Measurements from ENCODE around the gene GALNT17. TPM values are rescaled to one million over a fixed set of nuclear protein-coding genes. Genes with fewer than 3 reads are reported as not detected.

The GALNT17 gene
- total and polyA plus RNA-seq, 2 experiments from 2014 or later = 11.1 to 65.6 TPM

- no peak for TF ChIP-seq NANOG (IDR thresholded peaks at IDR 0.05; ENCODE audit: borderline replicate concordance)
- TF ChIP-seq EZH2phosphoT487 (IDR thresholded peaks at IDR 0.05; ENCODE audit: unreplicated experiment) = no peak
- no peak for TF ChIP-seq STAT1 (IDR thresholded peaks at IDR 0.05; ENCODE audit: unreplicated experiment)
- TF ChIP-seq CREB1 (CRISPR knock-in tag; IDR thresholded peaks at IDR 0.05; ENCODE audit: low read depth) = no peak
- TF ChIP-seq ETS1 (IDR thresholded peaks at IDR 0.05) = no peak
These were observed 622.2 kb downstream of the GALNT17 start (continued) for GRCh38 chr7:71753956-71754664.

- H2AFZ ChIP-seq = no peak overlapping the region
- no peak overlapping the region for H3K4me3 ChIP-seq
- no peak overlapping the region for H3K4me3 Mint-ChIP-seq
- DNase-seq (ENCODE audit: low spot score) (no peak), ATAC-seq (no peak)
- H3K27me3 ChIP-seq (ENCODE audit: insufficient read depth) = no peaks in the 10 kb centered on the region; the same call in 1 of the 2 replicates
- peaks cover 4% of the 10 kb centered on the region; the same call in 1 of the 2 replicates for H3K4me1 ChIP-seq (ENCODE audit: insufficient read depth)
- no peak overlapping the region for H3K27ac ChIP-seq (ENCODE audit: low read depth)
- H3K9me3 Mint-ChIP-seq = peaks cover 20% of the 10 kb centered on the region
- no peaks in the 10 kb centered on the region for H4K20me1 ChIP-seq (replicated peaks; ENCODE audit: insufficient read depth)
- no peaks in the 10 kb centered on the region for H3K79me2 ChIP-seq (replicated peaks; ENCODE audit: insufficient read depth)
- no peaks in the 10 kb centered on the region for H3K36me3 ChIP-seq (ENCODE audit: insufficient read depth)
- no peaks in the 10 kb centered on the region for H3K4me1 Mint-ChIP-seq
- H3K9me2 ChIP-seq (ENCODE audit: insufficient read depth) = no peaks in the 10 kb centered on the region
- H3K36me3 Mint-ChIP-seq (ENCODE audit: low read depth) = peaks cover 4% of the 10 kb centered on the region; the same call in 1 of the 3 replicates
- H3K27ac Mint-ChIP-seq = no peak overlapping the region
- H3K27me3 Mint-ChIP-seq (ENCODE audit: insufficient read depth, low read depth, poor library complexity) = peaks cover 4% of the 10 kb centered on the region
- H3K4me2 ChIP-seq = no peak overlapping the region
- TF ChIP-seq REST (IDR thresholded peaks at IDR 0.05; ENCODE audit: unreplicated experiment) (no peak), EZH2phosphoT487 (IDR thresholded peaks at IDR 0.05; ENCODE audit: unreplicated experiment) (no peak), ETS1 (IDR thresholded peaks at IDR 0.05) (no peak), POLR2AphosphoS5 (IDR thresholded peaks at IDR 0.05; ENCODE audit: low read depth) (no peak)
- no peaks in the 10 kb centered on the region for H3F3A ChIP-seq (replicated peaks; ENCODE audit: low read depth)
These were observed 622.9 kb downstream of the GALNT17 start for GRCh38 chr7:71754828-71755227.

Data from GM23338 (cell line).